HG03175 (cell line): ENCODE data around the gene FGF11.
A peak's percentile ranks its signal among the peaks of the same experiment; 100 is the strongest.

Experiments
- ATAC-seq: cut with Tn5 transposase; IDR thresholded peaks from one replicate; pipeline ENCODE4 v1.9.1; 2021; ENCODE audit warnings: mild to moderate bottlenecking, moderate library complexity; ENCODE audit not compliant: unreplicated experiment

FGF11 gene

GRCh38 chr17:7429722-7430121, 9.6 kb upstream of the FGF11 start:
- ATAC-seq = no peak

GRCh38 chr17:7431231-7431630, 8.1 kb upstream of the FGF11 start:
- ATAC-seq = no peak

- ATAC-seq = no peak
Observed at GRCh38 chr17:7432296-7432695, 7.0 kb upstream of the FGF11 start.

- ATAC-seq = peak; percentile 27
Observed at GRCh38 chr17:7435676-7436555, 3.4 kb upstream of the FGF11 start.

- peak; percentile 39 for ATAC-seq
Observed at GRCh38 chr17:7436556-7437368, 2.5 kb upstream of the FGF11 start.

GRCh38 chr17:7437369-7437863, 1.9 kb upstream of the FGF11 start:
- no peak for ATAC-seq

- no peak for ATAC-seq
Observed at GRCh38 chr17:7437950-7438614, 1.2 kb upstream of the FGF11 start.

GRCh38 chr17:7438656-7439460, 454 bp upstream of the FGF11 start:
- ATAC-seq = no peak

GRCh38 chr17:7440113-7440833, 961 bp downstream of the FGF11 start:
- no peak for ATAC-seq

- ATAC-seq = no peak
Observed at GRCh38 chr17:7440834-7441195, 1.5 kb downstream of the FGF11 start.

GRCh38 chr17:7441266-7441665, 2.0 kb downstream of the FGF11 start:
- no peak for ATAC-seq

- no peak for ATAC-seq
Observed at GRCh38 chr17:7442142-7442541, 2.8 kb downstream of the FGF11 start.

GRCh38 chr17:7443499-7444485, 4.5 kb downstream of the FGF11 start:
- no peak for ATAC-seq

GRCh38 chr17:7444682-7445618, 5.6 kb downstream of the FGF11 start, which contains the start of gene CHRNB1:
TSS of gene CHRNB1 (plus strand) at chr17:7445061. CDS start at chr17:7445128, 67 bp downstream.
- ATAC-seq = no peak

GRCh38 chr17:7445619-7445968, 6.3 kb downstream of the FGF11 start:
- ATAC-seq = no peak

- no peak for ATAC-seq
Observed at GRCh38 chr17:7448461-7448860, 9.1 kb downstream of the FGF11 start.

GRCh38 chr17:7459961-7460545, 20.7 kb downstream of the FGF11 start:
- ATAC-seq = no peak
